SK-N-SH (cell line): Measurements from ENCODE around the gene MAEA.

Source experiments
- EP300 ChIP-seq, 2 experiments: IDR thresholded peaks; 2 replicates each; pipeline versions ENCODE4 v1.4.0 to v1.6.1; 2012; ENCODE audit warnings: borderline replicate concordance in 1 of 2, low read depth in 1 of 2, low read length in 1 of 2
- EZH2phosphoT487 ChIP-seq: fragments of 200-600 bp; sonication (generic); IDR thresholded peaks from 2 replicates; pipeline ENCODE4 v1.6.1; 2017; ENCODE audit warnings: low read depth, mixed run types, mild to moderate bottlenecking, antibody characterized with exemption, moderate library complexity, borderline replicate concordance
- MAX ChIP-seq: IDR thresholded peaks from 2 replicates; pipeline ENCODE4 v1.4.0; 2012; ENCODE audit warnings: low read depth
- RAD21 ChIP-seq: IDR thresholded peaks from 2 replicates; pipeline ENCODE4 v1.6.1; 2012; ENCODE audit warnings: mild to moderate bottlenecking, low read length
- RXRA ChIP-seq: IDR thresholded peaks from 2 replicates; pipeline ENCODE4 v1.4.0; 2012; ENCODE audit warnings: low read depth, mild to moderate bottlenecking, borderline replicate concordance
- SMC3 ChIP-seq: IDR thresholded peaks from 2 replicates; pipeline ENCODE4 v1.6.1; 2012; ENCODE audit warnings: low read depth, low read length, improper control_type of control experiment
- TAF1 ChIP-seq: IDR thresholded peaks from 2 replicates; pipeline ENCODE4 v1.6.1; 2012; ENCODE audit warnings: low read depth, mild to moderate bottlenecking, low read length, moderate library complexity, borderline replicate concordance
- TF ChIP-seq, protein P1 (sequence below): fragments of 200-600 bp; sonication (generic); IDR thresholded peaks from 2 replicates; pipeline ENCODE4 v1.6.1; 2017; ENCODE audit warnings: antibody characterized with exemption, mild to moderate bottlenecking, moderate library complexity
- TF ChIP-seq, protein P2 (sequence below): fragments of 150-350 bp; IDR thresholded peaks from 2 replicates; pipeline ENCODE4 v1.6.1; 2017; ENCODE audit warnings: antibody characterized with exemption, low read length, low read depth, borderline replicate concordance

DNA sequence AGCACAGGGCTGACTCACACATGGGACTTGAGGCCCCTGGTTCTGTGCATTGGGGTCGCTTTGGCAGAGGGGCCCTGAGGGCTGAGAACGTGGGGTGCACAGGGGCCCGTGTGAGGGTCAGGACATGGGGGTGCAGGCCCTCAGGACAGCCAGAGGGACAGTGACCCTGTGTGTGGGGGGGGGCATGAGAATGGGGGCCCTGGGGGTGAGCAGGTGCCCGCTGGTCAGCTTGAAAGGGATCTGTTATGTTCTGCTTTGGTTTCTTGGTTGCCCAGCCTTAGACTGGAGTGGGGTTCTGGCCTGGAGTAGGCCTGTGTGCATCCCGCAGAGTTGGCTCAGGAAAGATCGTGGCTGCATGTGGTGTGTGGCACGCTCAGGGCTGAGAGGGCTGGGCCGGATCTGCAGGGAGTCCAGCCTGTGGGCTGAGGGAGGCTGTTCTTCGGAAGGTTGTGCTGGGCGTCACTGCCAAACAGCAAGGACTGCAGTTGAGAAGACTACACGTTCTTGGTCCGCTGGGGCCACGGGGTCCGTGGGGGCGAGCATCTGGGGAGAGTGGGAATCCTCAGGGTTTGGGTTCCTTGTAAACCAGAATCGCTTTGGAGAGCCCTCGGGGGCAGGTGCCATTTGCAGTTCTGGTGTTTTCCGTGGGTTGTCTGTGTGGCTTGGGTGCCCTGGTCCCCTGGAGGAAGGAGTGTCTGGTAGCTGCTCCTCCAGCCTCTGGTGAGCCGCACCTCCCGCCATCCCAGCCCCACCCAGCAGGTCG is 42.1 kb downstream of the MAEA start:
- TF ChIP-seq RXRA (no peak), EZH2phosphoT487 (no peak), TAF1 (no peak), RAD21 (no peak), MAX (no peak), EP300 (IDR thresholded peaks at IDR 0.05; ENCODE audit: borderline replicate concordance in 1 of 2, low read depth in 1 of 2, low read length in 1 of 2) (no peak), SMC3 (no peak)
- TF ChIP-seq, protein P1, sequence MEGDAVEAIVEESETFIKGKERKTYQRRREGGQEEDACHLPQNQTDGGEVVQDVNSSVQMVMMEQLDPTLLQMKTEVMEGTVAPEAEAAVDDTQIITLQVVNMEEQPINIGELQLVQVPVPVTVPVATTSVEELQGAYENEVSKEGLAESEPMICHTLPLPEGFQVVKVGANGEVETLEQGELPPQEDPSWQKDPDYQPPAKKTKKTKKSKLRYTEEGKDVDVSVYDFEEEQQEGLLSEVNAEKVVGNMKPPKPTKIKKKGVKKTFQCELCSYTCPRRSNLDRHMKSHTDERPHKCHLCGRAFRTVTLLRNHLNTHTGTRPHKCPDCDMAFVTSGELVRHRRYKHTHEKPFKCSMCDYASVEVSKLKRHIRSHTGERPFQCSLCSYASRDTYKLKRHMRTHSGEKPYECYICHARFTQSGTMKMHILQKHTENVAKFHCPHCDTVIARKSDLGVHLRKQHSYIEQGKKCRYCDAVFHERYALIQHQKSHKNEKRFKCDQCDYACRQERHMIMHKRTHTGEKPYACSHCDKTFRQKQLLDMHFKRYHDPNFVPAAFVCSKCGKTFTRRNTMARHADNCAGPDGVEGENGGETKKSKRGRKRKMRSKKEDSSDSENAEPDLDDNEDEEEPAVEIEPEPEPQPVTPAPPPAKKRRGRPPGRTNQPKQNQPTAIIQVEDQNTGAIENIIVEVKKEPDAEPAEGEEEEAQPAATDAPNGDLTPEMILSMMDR = no peak
- TF ChIP-seq, protein P2, sequence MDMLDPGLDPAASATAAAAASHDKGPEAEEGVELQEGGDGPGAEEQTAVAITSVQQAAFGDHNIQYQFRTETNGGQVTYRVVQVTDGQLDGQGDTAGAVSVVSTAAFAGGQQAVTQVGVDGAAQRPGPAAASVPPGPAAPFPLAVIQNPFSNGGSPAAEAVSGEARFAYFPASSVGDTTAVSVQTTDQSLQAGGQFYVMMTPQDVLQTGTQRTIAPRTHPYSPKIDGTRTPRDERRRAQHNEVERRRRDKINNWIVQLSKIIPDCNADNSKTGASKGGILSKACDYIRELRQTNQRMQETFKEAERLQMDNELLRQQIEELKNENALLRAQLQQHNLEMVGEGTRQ = no peak
